H1 (cell line): ENCODE data around the gene RBM8A. TPM values are rescaled to one million over a fixed set of nuclear protein-coding genes. Genes with fewer than 3 reads are reported as not detected.

Experiments used
- CTCF ChIA-PET: fragments of 300-600 bp; sonication (Branson Sonifier 250); formaldehyde crosslinking; loops from one replicate; lab custom pipeline; 2021; ENCODE audit not compliant: partially characterized antibody; lab: Charles Lee
- POLR2A ChIA-PET: fragments of 300-600 bp; sonication (Branson Sonifier 250); formaldehyde crosslinking; loops from one replicate; lab custom pipeline; 2021; ENCODE audit warnings: inconsistent platforms; ENCODE audit not compliant: partially characterized antibody; lab: Charles Lee
- DNase-seq, 2 experiments: peaks; one replicate each; pipeline versions ENCODE4 v3.0.0 to v3.0.0-alpha.2; 2010 to 2022; ENCODE audit warnings: low spot score in 2 of 2, low read depth in 1 of 2, mixed read lengths in 1 of 2
- FAIRE-seq: peaks from 2 replicates; lab custom pipeline; 2011; peaks lifted over from hg19 to GRCh38; lab: Jason Lieb, UNC
- H2AFZ ChIP-seq: 2 replicates; pipeline ENCODE4 v1.8.1; 2012; ENCODE audit warnings: low read length, inconsistent platforms
- H2AK5ac ChIP-seq: 2 replicates; pipeline ENCODE4 v1.6.1; 2013; ENCODE audit warnings: low read depth, low read length
- H2BK120ac ChIP-seq: replicated peaks from 2 replicates; pipeline ENCODE3; 2013; ENCODE audit warnings: low read depth, low read length, inconsistent platforms
- H2BK12ac ChIP-seq: 2 replicates; pipeline ENCODE4 v1.6.1; 2013; ENCODE audit warnings: low read depth, low read length
- H2BK15ac ChIP-seq: 2 replicates; pipeline ENCODE4 v1.6.1; 2013; ENCODE audit warnings: low read length
- H2BK20ac ChIP-seq: 2 replicates; pipeline ENCODE4 v1.6.1; 2013; ENCODE audit warnings: low read length
- H2BK5ac ChIP-seq: 2 replicates; pipeline ENCODE4 v1.6.1; 2013; ENCODE audit warnings: low read depth, low read length
- H3K14ac ChIP-seq: 2 replicates; pipeline ENCODE4 v1.6.1; 2013; ENCODE audit warnings: inconsistent platforms; ENCODE audit not compliant: insufficient read length
- H3K18ac ChIP-seq: 2 replicates; pipeline ENCODE4 v1.6.1; 2013; ENCODE audit warnings: low read length; ENCODE audit errors: extremely low read depth
- H3K23ac ChIP-seq: 2 replicates; pipeline ENCODE4 v1.6.1; 2013; ENCODE audit warnings: inconsistent platforms; ENCODE audit not compliant: insufficient read length
- H3K23me2 ChIP-seq: 2 replicates; pipeline ENCODE4 v1.6.1; 2013; ENCODE audit warnings: low read depth, low read length
- H3K27ac ChIP-seq: 2 replicates; pipeline ENCODE4 v1.6.1; 2011; ENCODE audit warnings: low read depth, low read length, inconsistent platforms
- H3K27me3 ChIP-seq, 4 experiments: replicated peaks in 1 of 4; 1 replicate in 1 of 4; 2 replicates in 3 of 4; pipeline versions ENCODE4 v1.6.1 to v1.8.1; 2011 to 2013; ENCODE audit warnings: low read length in 3 of 4, mild to moderate bottlenecking in 3 of 4, inconsistent platforms in 2 of 4, mixed read lengths in 2 of 4, moderate library complexity in 1 of 4; ENCODE audit not compliant: control insufficient read depth in 3 of 4, insufficient read depth in 3 of 4; ENCODE audit errors: extremely low read depth in 1 of 4
- H3K36me3 ChIP-seq, 4 experiments: 2 replicates each; pipeline versions ENCODE4 v1.6.1 to v1.8.1; 2011 to 2013; ENCODE audit warnings: mild to moderate bottlenecking in 4 of 4, low read length in 3 of 4, moderate library complexity in 2 of 4, control low read depth in 1 of 4, inconsistent platforms in 1 of 4; ENCODE audit not compliant: insufficient read depth in 4 of 4, control insufficient read depth in 2 of 4
- H3K4ac ChIP-seq: replicated peaks from 2 replicates; pipeline ENCODE3; 2013; ENCODE audit warnings: low read length, low read depth, mixed read lengths, inconsistent platforms; ENCODE audit not compliant: insufficient read length
- H3K4me1 ChIP-seq, 4 experiments: replicated peaks in 1 of 4; 1 replicate in 1 of 4; 2 replicates in 3 of 4; pipeline versions ENCODE4 v1.6.1 to v1.8.1; 2011 to 2013; ENCODE audit warnings: low read length in 3 of 4, inconsistent platforms in 2 of 4, mixed read lengths in 1 of 4; ENCODE audit not compliant: insufficient read depth in 4 of 4, control insufficient read depth in 3 of 4
- H3K4me2 ChIP-seq, 2 experiments: 2 replicates each; pipeline versions ENCODE4 v1.6.1 to v1.8.1; 2011 to 2013; ENCODE audit warnings: low read depth in 2 of 2, low read length in 2 of 2, control low read depth in 1 of 2, inconsistent platforms in 1 of 2, mild to moderate bottlenecking in 1 of 2; ENCODE audit not compliant: insufficient read depth in 1 of 2
- H3K4me3 ChIP-seq, 4 experiments: fragments of 200-600, 300-600 bp in 1 of 4; sonication (generic), shearing (Covaris generic), sonication (Bioruptor Twin) in 1 of 4; 2 replicates each; pipeline versions ENCODE4 v1.5.1 to v1.8.1; 2011 to 2016; ENCODE audit warnings: low read length in 4 of 4, low read depth in 3 of 4, control low read depth in 2 of 4, inconsistent platforms in 2 of 4, mild to moderate bottlenecking in 2 of 4, mixed read lengths in 1 of 4, moderate library complexity in 1 of 4; ENCODE audit not compliant: insufficient read depth in 2 of 4; ENCODE audit errors: extremely low read depth in 1 of 4
- H3K56ac ChIP-seq: replicated peaks from 2 replicates; pipeline ENCODE3; 2013; ENCODE audit warnings: low read depth, mild to moderate bottlenecking, mixed read lengths, low read length, inconsistent platforms; ENCODE audit not compliant: insufficient read length
- H3K79me1 ChIP-seq: 2 replicates; pipeline ENCODE4 v1.6.1; 2013; ENCODE audit warnings: low read depth, low read length, control low read depth
- H3K79me2 ChIP-seq, 2 experiments: 2 replicates each; pipeline versions ENCODE4 v1.6.1 to v1.8.1; 2012 to 2013; ENCODE audit warnings: low read length in 2 of 2, mild to moderate bottlenecking in 2 of 2, inconsistent platforms in 1 of 2; ENCODE audit not compliant: insufficient read depth in 2 of 2, control insufficient read depth in 1 of 2
- H3K9ac ChIP-seq, 4 experiments: replicated peaks in 1 of 4; 1 replicate in 1 of 4; 2 replicates in 3 of 4; pipeline versions ENCODE4 v1.6.1 to v1.8.1; 2011 to 2013; ENCODE audit warnings: low read depth in 3 of 4, low read length in 3 of 4, control low read depth in 2 of 4, mild to moderate bottlenecking in 2 of 4, moderate library complexity in 2 of 4, inconsistent platforms in 1 of 4; ENCODE audit errors: extremely low read depth in 1 of 4
- H3K9me3 ChIP-seq, 2 experiments: 2 replicates each; pipeline versions ENCODE4 v1.6.1 to v1.8.1; 2012 to 2013; ENCODE audit warnings: mild to moderate bottlenecking in 2 of 2, moderate library complexity in 2 of 2, control low read depth in 1 of 2, inconsistent platforms in 1 of 2, low read depth in 1 of 2, low read length in 1 of 2, mixed read lengths in 1 of 2; ENCODE audit not compliant: insufficient read depth in 2 of 2
- H4K20me1 ChIP-seq, 2 experiments: replicated peaks in 1 of 2; 2 replicates each; pipeline versions ENCODE3 to v1.8.1; 2011 to 2013; ENCODE audit warnings: inconsistent platforms in 2 of 2, low read length in 2 of 2, mild to moderate bottlenecking in 1 of 2; ENCODE audit not compliant: insufficient read depth in 2 of 2, control insufficient read depth in 1 of 2
- H4K5ac ChIP-seq: 2 replicates; pipeline ENCODE4 v1.6.1; 2013; ENCODE audit warnings: low read length, low read depth, mixed read lengths, inconsistent platforms; ENCODE audit not compliant: insufficient read length
- H4K8ac ChIP-seq: 2 replicates; pipeline ENCODE4 v1.8.0; 2013; ENCODE audit warnings: mild to moderate bottlenecking, moderate library complexity, low read length, inconsistent platforms; ENCODE audit not compliant: insufficient read depth; ENCODE audit errors: extremely low read depth
- H4K91ac ChIP-seq: replicated peaks from 2 replicates; pipeline ENCODE3; 2013; ENCODE audit warnings: low read length, mixed read lengths, inconsistent platforms; ENCODE audit not compliant: insufficient read length
- HDAC6 ChIP-seq: IDR thresholded peaks from one replicate; pipeline ENCODE4 v1.7.1; 2012; ENCODE audit warnings: low read depth, mild to moderate bottlenecking, inconsistent platforms, low read length, moderate library complexity
- POLR2A ChIP-seq, 2 experiments: IDR thresholded peaks; 1 replicate in 1 of 2; 2 replicates in 1 of 2; pipeline ENCODE4 v1.6.1; 2011; ENCODE audit warnings: low read depth in 2 of 2, low read length in 2 of 2, mild to moderate bottlenecking in 2 of 2; ENCODE audit errors: control extremely low read depth in 1 of 2
- SIRT6 ChIP-seq: IDR thresholded peaks from one replicate; pipeline ENCODE4 v1.7.1; 2012; ENCODE audit warnings: low read length, inconsistent platforms
- SRF ChIP-seq: IDR thresholded peaks from 2 replicates; pipeline ENCODE4 v1.6.1; 2011; ENCODE audit warnings: mild to moderate bottlenecking, low read depth, low read length, moderate library complexity
- polyA plus RNA-seq, 7 experiments: library from polyadenylated mRNA; depleted of rRNA in 3 of 7; stranded (reverse) in 5 of 7; unstranded in 2 of 7; fragments of >200 nt in 5 of 7; fragments of 200-250 nt in 2 of 7; gene quantifications; 1 replicate in 5 of 7; 2 replicates in 1 of 7; 4 replicates in 1 of 7; pipeline versions ENCODE4 v1.2.1 to v1.2.3, GENCODE V29; 2011 to 2013; ENCODE audit warnings: missing spikeins in 2 of 7, mixed read lengths in 2 of 7
- total RNA-seq: library from RNA; stranded (reverse); fragmentation: NEBNext Ultra II Directional; extraction: Animal tissue kit (Norgen Biotek cat#: 25700); gene quantifications from 2 replicates; pipeline ENCODE4 v1.2.1, GENCODE V29; 2021

Gene RBM8A
- total and polyA plus RNA-seq, 2 of the 8 experiments (the other 6 are each of a cell fraction or from before 2014, with no cell fraction given), result 125 to 216 TPM

DNA sequence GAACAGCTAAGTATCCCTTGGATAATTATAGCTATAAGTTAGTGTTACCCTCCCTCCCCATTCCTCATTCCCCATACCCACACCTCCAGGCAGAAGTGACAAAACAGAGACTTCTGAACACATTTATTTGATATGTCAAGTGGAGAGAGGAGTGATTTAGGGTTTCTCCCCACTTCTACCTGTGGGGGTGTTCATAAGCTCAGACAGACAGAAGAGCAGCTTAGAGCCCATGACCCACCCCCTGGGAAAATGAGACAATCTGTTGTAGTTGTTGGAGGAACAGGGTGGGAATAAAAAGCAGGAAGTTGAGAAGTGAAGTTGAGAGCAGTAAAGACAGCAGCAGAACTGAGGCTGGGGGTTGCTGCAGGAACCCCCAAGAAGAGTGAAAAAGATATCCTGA, 32.0 kb upstream of the RBM8A start:
- Histone ChIP-seq H3K56ac (no peak overlapping the region), H2BK5ac (no peak overlapping the region), H4K8ac (no peak overlapping the region), H2BK20ac (no peak overlapping the region), H3K14ac (no peak overlapping the region), H3K23ac (no peak overlapping the region), H3K18ac (no peak overlapping the region), H3K4me2 (no peak overlapping the region; a peak in 1 of 4 replicates), H3K4me1 (peaks cover 0 to 20% (median 11%) of the 10 kb centered on the region in 4 experiments; a peak in 6 of 7 replicates), H2AK5ac (no peak overlapping the region), H2AFZ (no peak overlapping the region), H3K27me3 (peaks cover 25 to 82% (median 67%) of the 10 kb centered on the region in 4 experiments), H3K79me2 (no peaks in the 10 kb centered on the region), H4K5ac (no peak overlapping the region), H3K9me3 (no peaks in the 10 kb centered on the region), H2BK12ac (no peak overlapping the region), H3K23me2 (peaks cover 25% of the 10 kb centered on the region), H3K36me3 (no peaks in the 10 kb centered on the region), H3K79me1 (no peaks in the 10 kb centered on the region), H3K4me3 (no peak overlapping the region), H2BK15ac (no peak overlapping the region), H4K20me1 (peaks cover 0 to 2% of the 10 kb centered on the region in 2 experiments), H3K9ac (no peak overlapping the region), H4K91ac (no peak overlapping the region), H2BK120ac (no peak overlapping the region), H3K4ac (no peak overlapping the region), H3K27ac (no peak overlapping the region)
- POLR2A ChIA-PET, result interaction anchor here (5.3 kb wide), 1 partner anchor 32 kb away, joined by 31 read pairs; the partner anchor contains the start of gene RBM8A
- CTCF ChIA-PET, result interaction anchor here (1.1 to 3.4 kb wide), 4 partner anchors 32 to 114 kb away, joined by 3 to 18 read pairs (median 13); partner anchors contain the start of genes ITGA10, NUDT17 and RBM8A
- no peak for FAIRE-seq
- DNase-seq, result no peak
- TF ChIP-seq SRF (no peak), HDAC6 (no peak), SIRT6 (no peak), POLR2A (IDR thresholded peaks at IDR 0.05; ENCODE audit: control extremely low read depth in 1 of 2, low read depth in 2 of 2, low read length in 2 of 2) (no peak)
